ENCODE data around the gene IQGAP3. TPM values are rescaled to one million over a fixed set of nuclear protein-coding genes. Genes with fewer than 3 reads are reported as not detected.

IQGAP3 gene
- total RNA-seq, 1 experiment from 2014 or later, result 93.6 TPM

- H3K9me3 Mint-ChIP-seq (ENCODE audit: low read depth, unreplicated experiment), result no peaks in the 10 kb centered on the region
- TF ChIP-seq CTCF (IDR thresholded peaks at IDR 0.05; ENCODE audit: unreplicated experiment), result no peak
- intact Hi-C loops (cut with micrococcal nuclease; ENCODE audit: unreplicated experiment), result no loop called here
- BruUV-seq (replicated peaks), result no TSS peak
- H3K27ac Mint-ChIP-seq (ENCODE audit: unreplicated experiment), result no peak overlapping the region
- H3K4me3 Mint-ChIP-seq (ENCODE audit: low read depth, unreplicated experiment), result no peak overlapping the region
- peaks cover 57% of the 10 kb centered on the region for H3K36me3 Mint-ChIP-seq (ENCODE audit: insufficient read depth, unreplicated experiment)
- no peaks in the 10 kb centered on the region for H3K4me1 Mint-ChIP-seq (ENCODE audit: low read depth, unreplicated experiment)
- no peaks in the 10 kb centered on the region for H3K27me3 Mint-ChIP-seq (ENCODE audit: unreplicated experiment)
- DNase-seq, result no peak
- CTCF ChIA-PET, result interaction anchor here (0.5 to 0.6 kb wide), 2 partner anchors 29 to 104 kb away, joined by 3 read pairs; no protein-coding TSS in a partner anchor
These were observed 93.0 kb downstream of the IQGAP3 start for GRCh38 chr1:156479093-156480015.

- TF ChIP-seq CTCF (IDR thresholded peaks at IDR 0.05; ENCODE audit: unreplicated experiment), result no peak
- CTCF ChIA-PET, result no interaction called here
- H3K36me3 Mint-ChIP-seq (ENCODE audit: insufficient read depth, unreplicated experiment), result peaks cover 65% of the 10 kb centered on the region
- no TSS peak for BruUV-seq (replicated peaks)
- peaks cover 10% of the 10 kb centered on the region for H3K4me1 Mint-ChIP-seq (ENCODE audit: low read depth, unreplicated experiment)
- no peaks in the 10 kb centered on the region for H3K9me3 Mint-ChIP-seq (ENCODE audit: low read depth, unreplicated experiment)
- no peak overlapping the region for H3K4me3 Mint-ChIP-seq (ENCODE audit: low read depth, unreplicated experiment)
- H3K27ac Mint-ChIP-seq (ENCODE audit: unreplicated experiment), result no peak overlapping the region
- intact Hi-C loops (cut with micrococcal nuclease; ENCODE audit: unreplicated experiment), result no loop called here
- no peaks in the 10 kb centered on the region for H3K27me3 Mint-ChIP-seq (ENCODE audit: unreplicated experiment)
- DNase-seq, result no peak
These were observed 94.1 kb downstream of the IQGAP3 start for GRCh38 chr1:156478250-156478627.

GRCh38 chr1:156477526-156478249, 94.7 kb downstream of the IQGAP3 start:
- intact Hi-C loops (cut with micrococcal nuclease; ENCODE audit: unreplicated experiment), result no loop called here
- no peaks in the 10 kb centered on the region for H3K9me3 Mint-ChIP-seq (ENCODE audit: low read depth, unreplicated experiment)
- CTCF ChIA-PET, result no interaction called here
- no peak for DNase-seq
- H3K4me3 Mint-ChIP-seq (ENCODE audit: low read depth, unreplicated experiment), result no peak overlapping the region
- H3K4me1 Mint-ChIP-seq (ENCODE audit: low read depth, unreplicated experiment), result peaks cover 16% of the 10 kb centered on the region
- H3K27ac Mint-ChIP-seq (ENCODE audit: unreplicated experiment), result no peak overlapping the region
- no peak for TF ChIP-seq CTCF (IDR thresholded peaks at IDR 0.05; ENCODE audit: unreplicated experiment)
- BruUV-seq (replicated peaks), result no TSS peak
- H3K36me3 Mint-ChIP-seq (ENCODE audit: insufficient read depth, unreplicated experiment), result peaks cover 69% of the 10 kb centered on the region
- no peaks in the 10 kb centered on the region for H3K27me3 Mint-ChIP-seq (ENCODE audit: unreplicated experiment)

- BruUV-seq (replicated peaks), result no TSS peak
- CTCF ChIA-PET, result no interaction called here
- H3K27me3 Mint-ChIP-seq (ENCODE audit: unreplicated experiment), result no peaks in the 10 kb centered on the region
- peaks cover 26% of the 10 kb centered on the region for H3K4me1 Mint-ChIP-seq (ENCODE audit: low read depth, unreplicated experiment)
- H3K27ac Mint-ChIP-seq (ENCODE audit: unreplicated experiment), result peak overlapping the region; percentile 0
- H3K4me3 Mint-ChIP-seq (ENCODE audit: low read depth, unreplicated experiment), result no peak overlapping the region
- H3K9me3 Mint-ChIP-seq (ENCODE audit: low read depth, unreplicated experiment), result no peaks in the 10 kb centered on the region
- peak; percentile 28 for DNase-seq
- intact Hi-C loops (cut with micrococcal nuclease; ENCODE audit: unreplicated experiment), result no loop called here
- peaks cover 69% of the 10 kb centered on the region for H3K36me3 Mint-ChIP-seq (ENCODE audit: insufficient read depth, unreplicated experiment)
- no peak for TF ChIP-seq CTCF (IDR thresholded peaks at IDR 0.05; ENCODE audit: unreplicated experiment)
These were observed 95.7 kb downstream of the IQGAP3 start for GRCh38 chr1:156476501-156477298.

Data from Calu3 (cell line).